HG02678 (cell line): ENCODE data around the gene BHLHE41.

Experiments
- ATAC-seq: cut with Tn5 transposase; IDR thresholded peaks from one replicate; pipeline ENCODE4 v1.9.1; 2021; ENCODE audit warnings: mild to moderate bottlenecking, moderate library complexity; ENCODE audit not compliant: unreplicated experiment

The BHLHE41 gene

GRCh38 chr12:26135010-26135420 lies 10.2 kb upstream of the BHLHE41 start:
- ATAC-seq: no peak

- ATAC-seq: no peak
Observed at GRCh38 chr12:26134540-26134939, 9.7 kb upstream of the BHLHE41 start.

- ATAC-seq: no peak
Observed at GRCh38 chr12:26133521-26133920, 8.7 kb upstream of the BHLHE41 start.

- no peak for ATAC-seq
Observed at GRCh38 chr12:26132866-26133265, 8.0 kb upstream of the BHLHE41 start.

DNA sequence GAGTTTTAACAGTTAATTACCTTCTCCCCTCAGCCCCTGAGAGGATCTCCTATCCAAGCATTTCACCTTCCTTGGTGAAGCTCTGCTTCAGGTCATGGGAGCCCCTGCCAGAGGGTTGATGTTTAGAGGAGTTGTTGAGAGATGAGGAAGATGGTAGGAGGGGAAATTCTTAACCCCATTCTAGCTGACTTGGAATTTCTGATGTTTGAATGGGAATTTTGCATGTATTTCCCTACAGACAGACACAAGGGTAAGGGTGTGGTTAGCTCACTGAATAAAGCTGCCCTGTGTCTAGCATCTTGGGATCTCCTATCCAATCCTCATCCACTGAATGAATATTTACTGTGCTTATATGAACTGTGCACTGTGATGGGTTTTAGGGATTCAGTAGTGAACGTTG lies 7.1 kb upstream of the BHLHE41 start:
- ATAC-seq: no peak

DNA sequence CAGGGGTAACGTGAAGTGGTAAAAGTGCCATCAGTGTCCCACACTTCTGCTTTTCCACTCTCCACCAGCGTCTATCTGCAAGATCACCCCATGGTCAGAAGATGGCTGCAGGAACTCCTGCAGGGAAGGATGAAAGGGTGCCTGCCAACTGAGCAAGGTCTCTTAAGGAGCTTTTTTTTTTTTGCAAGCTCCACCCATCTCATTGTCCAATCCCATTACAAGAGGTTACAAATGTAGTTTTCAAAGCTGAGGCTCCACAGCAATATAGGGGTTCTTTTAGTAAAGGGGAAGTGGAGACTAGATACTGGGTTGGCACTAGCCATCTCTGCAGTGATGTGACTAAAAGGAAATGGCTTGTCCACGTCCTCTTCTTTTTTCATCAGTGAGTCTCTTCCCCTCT lies 5.9 kb upstream of the BHLHE41 start:
- no peak for ATAC-seq

- ATAC-seq: no peak
Observed at GRCh38 chr12:26128168-26128567, 3.3 kb upstream of the BHLHE41 start.

DNA sequence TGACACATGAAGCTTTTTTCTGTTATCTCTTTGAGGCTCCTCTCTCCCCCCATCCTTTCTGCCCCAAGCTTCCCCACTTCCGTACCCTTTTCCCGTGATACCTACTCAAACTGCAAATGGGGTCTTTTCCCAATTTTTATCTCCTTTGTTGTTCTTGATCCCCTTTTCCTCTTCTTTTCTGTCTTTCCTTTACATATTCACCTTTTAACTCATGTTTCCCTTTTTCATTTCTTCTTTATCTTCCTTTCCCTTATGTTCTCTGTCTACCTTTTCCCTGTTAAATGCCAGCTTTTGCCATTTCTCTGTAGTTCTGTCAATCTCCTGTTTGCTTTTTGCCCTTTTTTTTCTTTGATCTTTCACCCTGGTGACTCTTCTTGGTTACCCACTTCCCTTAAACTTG lies 2.6 kb upstream of the BHLHE41 start:
- ATAC-seq: no peak

DNA sequence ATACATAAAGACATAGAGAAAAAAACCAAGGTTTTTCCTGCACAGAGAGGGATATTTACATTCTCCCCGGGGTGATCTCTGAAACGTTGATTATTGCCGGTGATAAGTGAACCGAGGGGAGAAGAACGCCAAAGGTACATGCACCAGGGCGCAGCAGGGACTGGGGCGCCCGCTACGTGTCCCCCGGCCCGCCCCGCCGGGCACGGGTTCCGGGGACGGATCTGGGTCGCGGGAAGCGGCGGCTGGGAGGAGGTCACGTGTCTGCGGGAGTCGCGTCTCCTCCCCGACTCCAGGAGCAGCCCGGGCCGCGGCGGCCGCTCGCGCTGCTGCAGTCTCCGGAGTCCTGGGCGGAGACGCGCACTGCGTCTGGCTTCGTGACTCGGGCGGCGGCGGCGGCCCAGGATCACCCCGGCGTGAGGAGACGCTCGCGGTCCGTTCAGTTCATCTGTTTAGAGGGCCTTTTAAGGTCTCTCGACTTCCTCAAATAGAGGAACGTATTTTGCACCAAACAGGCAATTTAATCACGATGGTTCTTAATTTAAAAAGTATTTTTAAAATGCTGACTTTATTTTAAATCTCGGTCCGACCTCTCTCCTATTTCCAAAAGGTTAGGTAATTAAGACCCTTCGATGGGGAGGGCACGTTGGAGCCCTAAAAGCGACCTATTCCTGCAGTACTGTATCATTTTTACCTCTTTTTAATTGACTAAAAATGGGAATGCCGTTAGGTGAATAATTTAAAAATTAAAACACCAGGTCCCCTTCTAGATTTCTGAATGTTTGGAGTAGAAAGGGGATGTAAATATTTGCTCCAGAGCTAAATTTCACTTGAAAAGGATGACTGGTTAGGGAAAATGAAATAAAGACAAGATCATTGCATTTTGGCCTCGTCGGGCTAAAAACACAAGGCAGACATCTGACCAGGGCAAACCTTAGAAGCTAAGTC lies 1.8 kb upstream of the BHLHE41 start:
- ATAC-seq: peak; percentile 39

DNA sequence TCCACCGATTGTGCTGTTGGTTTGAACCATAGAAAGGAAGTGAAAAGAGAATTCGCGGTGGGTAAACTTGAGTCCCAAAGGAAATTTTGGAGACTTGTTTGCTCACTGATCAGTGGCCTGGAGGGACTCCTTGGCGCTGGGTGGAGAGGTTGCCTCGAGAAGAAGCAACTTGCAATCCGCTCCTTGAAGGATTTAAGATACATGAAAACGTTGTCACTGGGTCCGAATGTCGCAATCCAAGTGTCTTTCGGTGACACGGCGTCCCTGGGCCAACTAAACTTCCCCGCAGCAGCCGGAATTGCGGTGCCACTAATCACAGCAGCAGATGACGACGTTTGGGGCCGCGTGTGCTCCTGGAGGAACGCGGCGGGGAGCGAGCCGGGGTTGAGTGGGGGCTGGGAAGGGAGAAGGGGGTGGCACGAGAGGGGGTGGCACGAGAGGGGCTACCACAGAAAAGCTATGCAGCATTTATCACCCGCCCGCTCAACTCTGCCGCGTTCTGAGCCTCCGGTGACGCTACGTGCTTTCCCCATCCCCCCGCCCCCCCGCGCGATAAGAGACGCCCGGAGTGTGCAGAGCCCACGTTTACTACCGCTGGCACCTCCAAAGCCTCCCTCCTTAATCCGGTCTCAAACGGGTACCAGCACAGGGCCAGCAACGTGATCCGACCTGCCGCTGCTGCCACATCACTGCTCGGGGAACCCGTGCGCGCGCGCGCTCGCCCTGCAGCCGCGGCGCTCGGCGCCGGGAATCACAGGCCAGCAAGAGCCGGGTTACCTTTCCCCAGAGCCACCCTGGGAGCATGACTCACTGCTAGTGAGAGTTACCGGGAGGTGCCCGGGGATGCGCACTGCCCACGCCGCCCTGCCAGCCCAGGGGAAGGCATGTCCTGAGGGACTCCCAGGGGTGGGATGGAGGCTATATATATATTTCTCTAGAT lies 833 bp upstream of the BHLHE41 start:
- peak; percentile 26 for ATAC-seq

DNA sequence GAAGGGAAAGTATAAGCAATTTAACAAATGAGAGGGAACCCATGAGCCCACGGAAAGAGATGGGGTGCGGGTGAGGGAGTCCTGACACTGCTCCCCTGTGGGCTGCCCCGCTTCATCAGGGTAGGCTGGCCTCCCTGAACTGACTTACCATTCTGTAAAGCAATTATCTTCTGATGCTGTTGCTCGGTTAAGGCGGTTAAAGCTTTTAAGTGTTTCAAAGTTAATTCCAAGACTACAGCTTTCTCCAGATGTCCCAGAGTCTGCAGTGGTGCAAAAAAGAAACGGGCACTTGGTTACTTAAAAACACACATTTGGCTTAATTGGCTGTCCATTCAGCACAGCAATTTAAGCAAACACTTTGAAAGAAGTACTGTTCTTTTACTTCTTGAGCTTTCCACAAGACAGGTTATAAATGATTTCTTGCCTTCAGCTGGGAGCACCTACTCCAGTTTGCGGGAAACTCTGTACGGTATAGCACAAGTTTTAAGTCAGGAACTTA lies 1.3 kb downstream of the BHLHE41 start:
- ATAC-seq: no peak

GRCh38 chr12:26122681-26123481 lies 2.0 kb downstream of the BHLHE41 start:
- ATAC-seq: peak; percentile 10

GRCh38 chr12:26122061-26122680 lies 2.7 kb downstream of the BHLHE41 start:
- ATAC-seq: peak; percentile 35

- no peak for ATAC-seq
Observed at GRCh38 chr12:26121323-26122060, 3.3 kb downstream of the BHLHE41 start.

- ATAC-seq: no peak
Observed at GRCh38 chr12:26120561-26121274, 4.1 kb downstream of the BHLHE41 start.

GRCh38 chr12:26119391-26119989 lies 5.3 kb downstream of the BHLHE41 start:
- no peak for ATAC-seq

DNA sequence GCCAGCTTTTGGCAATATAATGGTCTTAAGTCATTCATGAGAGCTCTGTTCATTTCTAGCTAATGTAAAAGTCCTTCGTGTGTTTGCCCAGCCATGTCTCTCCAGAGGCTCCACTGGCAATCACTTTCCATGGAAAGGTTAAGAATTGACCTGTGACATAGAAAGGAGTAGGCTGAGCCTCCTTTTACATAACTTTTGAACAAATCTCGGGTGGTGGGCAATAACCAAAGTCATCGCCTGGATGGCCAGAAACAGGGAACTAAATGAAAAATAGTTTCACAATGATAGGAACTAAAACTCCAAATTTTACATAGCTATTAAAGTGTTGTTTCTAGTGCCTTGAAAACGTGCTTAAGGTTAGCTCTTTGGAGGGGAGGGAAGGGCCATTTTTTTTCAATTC lies 6.5 kb downstream of the BHLHE41 start:
- ATAC-seq: no peak
